SU-DHL-6 (cell line): Measurements from ENCODE around the gene ABHD2.

Experiments
- H2AFZ ChIP-seq: fragments of 200-600 bp; sonication (generic); 2 replicates; pipeline ENCODE4 v1.6.1; 2014; ENCODE audit warnings: low read depth, mild to moderate bottlenecking, moderate library complexity, mixed read lengths, antibody characterized with exemption, low read length; ENCODE audit not compliant: severe bottlenecking
- H3F3A ChIP-seq: fragments of 200-600 bp; shearing (Covaris generic); 2 replicates; pipeline ENCODE4 v1.6.0; 2016; ENCODE audit warnings: antibody characterized with exemption, mild to moderate bottlenecking; ENCODE audit not compliant: insufficient read depth
- H3K27ac ChIP-seq: fragments of 200-600 bp; sonication (generic); 2 replicates; pipeline ENCODE4 v1.5.1; 2016; ENCODE audit warnings: low read depth, mild to moderate bottlenecking, low read length, moderate library complexity, mixed read lengths
- H3K27me3 ChIP-seq: fragments of 200-600 bp; sonication (generic), shearing (Covaris generic); 2 replicates; pipeline ENCODE4 v1.6.0; 2014; ENCODE audit warnings: mild to moderate bottlenecking, low read length
- H3K36me3 ChIP-seq: fragments of 200-600 bp; sonication (generic); 2 replicates; pipeline ENCODE4 v1.6.1; 2014; ENCODE audit warnings: mild to moderate bottlenecking, low read length, mixed read lengths
- H3K4me2 ChIP-seq: fragments of 300-600, 200-600 bp; shearing (Covaris generic), sonication (generic); 2 replicates; pipeline ENCODE4 v1.6.0; 2014; ENCODE audit warnings: low read length, low read depth, mild to moderate bottlenecking; ENCODE audit not compliant: poor library complexity, severe bottlenecking
- H3K4me3 ChIP-seq: fragments of 200-600 bp; sonication (generic); 2 replicates; pipeline ENCODE4 v1.5.1; 2014; ENCODE audit warnings: antibody characterized with exemption, low read length, mild to moderate bottlenecking, mixed read lengths; ENCODE audit not compliant: insufficient read depth, poor library complexity, severe bottlenecking
- H3K79me2 ChIP-seq: fragments of 200-600 bp; sonication (generic); 2 replicates; pipeline ENCODE4 v1.6.1; 2014; ENCODE audit warnings: mild to moderate bottlenecking, low read length, moderate library complexity; ENCODE audit not compliant: insufficient read depth
- H3K9ac ChIP-seq: fragments of 200-600 bp; sonication (generic); 2 replicates; pipeline ENCODE4 v1.7.0; 2014; ENCODE audit warnings: mild to moderate bottlenecking, low read length
- H3K9me2 ChIP-seq: fragments of 200-600 bp; sonication (generic); replicated peaks from 2 replicates; pipeline ENCODE4 v1.6.1; 2014; ENCODE audit warnings: low read length; ENCODE audit not compliant: insufficient read depth
- H3K9me3 ChIP-seq: fragments of 200-600 bp; sonication (generic); 2 replicates; pipeline ENCODE4 v1.6.1; 2014; ENCODE audit warnings: low read length, mixed read lengths; ENCODE audit not compliant: insufficient read depth
- H4K20me1 ChIP-seq: fragments of 200-600 bp; sonication (generic); 2 replicates; pipeline ENCODE4 v1.6.1; 2014; ENCODE audit warnings: low read depth, mild to moderate bottlenecking, antibody characterized with exemption, low read length, moderate library complexity, mixed read lengths
- EZH2phosphoT487 ChIP-seq: fragments of 200-600 bp; sonication (generic), shearing (Covaris generic); conservative IDR thresholded peaks from 2 replicates; pipeline ENCODE4 v1.6.1; 2018; ENCODE audit warnings: mild to moderate bottlenecking, antibody characterized with exemption, low read length, moderate library complexity, mixed read lengths
- TF ChIP-seq, protein P1 (sequence below): fragments of 200-600 bp; sonication (generic); IDR thresholded peaks from one replicate; pipeline ENCODE4 v1.5.1; 2017; ENCODE audit warnings: antibody characterized with exemption, mild to moderate bottlenecking, low read length, moderate library complexity; ENCODE audit not compliant: insufficient read depth, poor library complexity, severe bottlenecking

ABHD2 gene

DNA sequence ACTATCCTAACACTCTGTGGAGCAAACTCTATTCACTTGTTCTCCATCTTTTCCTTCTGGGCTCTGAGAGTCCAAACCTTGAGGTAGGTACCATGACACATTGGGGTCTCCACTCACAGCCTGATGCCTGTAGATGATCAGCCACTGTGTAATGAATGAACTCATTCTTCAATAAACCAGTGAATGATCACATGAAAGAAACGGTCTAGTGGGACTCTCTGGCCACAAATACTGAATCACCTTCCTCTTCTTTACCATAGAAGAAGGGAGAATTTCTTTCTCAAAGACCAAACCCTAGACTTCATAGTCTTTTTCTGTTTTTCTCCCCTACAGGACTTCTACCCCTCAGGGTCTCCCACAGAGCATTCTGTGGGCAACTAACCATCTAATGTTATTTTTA is 20.5 kb upstream of the ABHD2 start:
- H3F3A ChIP-seq, result no peaks in the 10 kb centered on the region
- H3K4me2 ChIP-seq, result no peak overlapping the region
- no peak overlapping the region for H2AFZ ChIP-seq
- H4K20me1 ChIP-seq, result no peaks in the 10 kb centered on the region
- H3K4me3 ChIP-seq, result no peak overlapping the region
- TF ChIP-seq, protein P1, sequence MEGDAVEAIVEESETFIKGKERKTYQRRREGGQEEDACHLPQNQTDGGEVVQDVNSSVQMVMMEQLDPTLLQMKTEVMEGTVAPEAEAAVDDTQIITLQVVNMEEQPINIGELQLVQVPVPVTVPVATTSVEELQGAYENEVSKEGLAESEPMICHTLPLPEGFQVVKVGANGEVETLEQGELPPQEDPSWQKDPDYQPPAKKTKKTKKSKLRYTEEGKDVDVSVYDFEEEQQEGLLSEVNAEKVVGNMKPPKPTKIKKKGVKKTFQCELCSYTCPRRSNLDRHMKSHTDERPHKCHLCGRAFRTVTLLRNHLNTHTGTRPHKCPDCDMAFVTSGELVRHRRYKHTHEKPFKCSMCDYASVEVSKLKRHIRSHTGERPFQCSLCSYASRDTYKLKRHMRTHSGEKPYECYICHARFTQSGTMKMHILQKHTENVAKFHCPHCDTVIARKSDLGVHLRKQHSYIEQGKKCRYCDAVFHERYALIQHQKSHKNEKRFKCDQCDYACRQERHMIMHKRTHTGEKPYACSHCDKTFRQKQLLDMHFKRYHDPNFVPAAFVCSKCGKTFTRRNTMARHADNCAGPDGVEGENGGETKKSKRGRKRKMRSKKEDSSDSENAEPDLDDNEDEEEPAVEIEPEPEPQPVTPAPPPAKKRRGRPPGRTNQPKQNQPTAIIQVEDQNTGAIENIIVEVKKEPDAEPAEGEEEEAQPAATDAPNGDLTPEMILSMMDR, result no peak
- TF ChIP-seq EZH2phosphoT487, result no peak
- H3K27me3 ChIP-seq, result no peaks in the 10 kb centered on the region
- peaks cover 23% of the 10 kb centered on the region for H3K9me3 ChIP-seq
- H3K27ac ChIP-seq, result no peak overlapping the region
- H3K36me3 ChIP-seq, result no peaks in the 10 kb centered on the region
- no peak overlapping the region for H3K9ac ChIP-seq
- H3K9me2 ChIP-seq, result no peaks in the 10 kb centered on the region
- no peaks in the 10 kb centered on the region for H3K79me2 ChIP-seq

DNA sequence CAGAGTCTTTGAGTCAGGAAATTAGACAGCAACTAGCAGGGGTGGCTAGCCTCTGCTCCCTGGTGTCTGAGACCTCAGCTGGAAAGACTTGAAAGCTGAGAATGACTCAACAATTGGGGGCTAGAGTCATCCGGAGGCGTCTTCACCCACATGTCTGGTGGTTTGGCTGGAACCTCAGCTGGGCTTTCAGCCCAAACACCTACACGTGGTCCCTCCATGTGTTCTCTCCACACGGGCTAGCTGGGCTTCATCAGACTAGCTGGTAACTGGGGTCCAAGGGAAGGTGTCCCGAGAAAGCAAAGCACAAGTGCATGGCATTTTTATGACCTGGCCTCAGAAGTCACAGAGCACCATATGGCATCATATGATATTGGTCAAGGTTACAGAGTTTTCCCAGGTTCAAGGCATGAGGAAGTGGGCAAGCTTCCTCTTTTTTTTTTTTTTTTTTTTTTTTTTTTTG is 19.9 kb upstream of the ABHD2 start:
- peaks cover 23% of the 10 kb centered on the region for H3K9me3 ChIP-seq
- H2AFZ ChIP-seq, result no peak overlapping the region
- H3K9me2 ChIP-seq, result no peaks in the 10 kb centered on the region
- H4K20me1 ChIP-seq, result no peaks in the 10 kb centered on the region
- H3K9ac ChIP-seq, result no peak overlapping the region
- no peaks in the 10 kb centered on the region for H3K27me3 ChIP-seq
- H3F3A ChIP-seq, result no peaks in the 10 kb centered on the region
- H3K4me2 ChIP-seq, result no peak overlapping the region
- no peak overlapping the region for H3K27ac ChIP-seq
- H3K79me2 ChIP-seq, result no peaks in the 10 kb centered on the region
- H3K4me3 ChIP-seq, result no peak overlapping the region
- no peaks in the 10 kb centered on the region for H3K36me3 ChIP-seq
- TF ChIP-seq, protein P1, result no peak
- TF ChIP-seq EZH2phosphoT487, result no peak

DNA sequence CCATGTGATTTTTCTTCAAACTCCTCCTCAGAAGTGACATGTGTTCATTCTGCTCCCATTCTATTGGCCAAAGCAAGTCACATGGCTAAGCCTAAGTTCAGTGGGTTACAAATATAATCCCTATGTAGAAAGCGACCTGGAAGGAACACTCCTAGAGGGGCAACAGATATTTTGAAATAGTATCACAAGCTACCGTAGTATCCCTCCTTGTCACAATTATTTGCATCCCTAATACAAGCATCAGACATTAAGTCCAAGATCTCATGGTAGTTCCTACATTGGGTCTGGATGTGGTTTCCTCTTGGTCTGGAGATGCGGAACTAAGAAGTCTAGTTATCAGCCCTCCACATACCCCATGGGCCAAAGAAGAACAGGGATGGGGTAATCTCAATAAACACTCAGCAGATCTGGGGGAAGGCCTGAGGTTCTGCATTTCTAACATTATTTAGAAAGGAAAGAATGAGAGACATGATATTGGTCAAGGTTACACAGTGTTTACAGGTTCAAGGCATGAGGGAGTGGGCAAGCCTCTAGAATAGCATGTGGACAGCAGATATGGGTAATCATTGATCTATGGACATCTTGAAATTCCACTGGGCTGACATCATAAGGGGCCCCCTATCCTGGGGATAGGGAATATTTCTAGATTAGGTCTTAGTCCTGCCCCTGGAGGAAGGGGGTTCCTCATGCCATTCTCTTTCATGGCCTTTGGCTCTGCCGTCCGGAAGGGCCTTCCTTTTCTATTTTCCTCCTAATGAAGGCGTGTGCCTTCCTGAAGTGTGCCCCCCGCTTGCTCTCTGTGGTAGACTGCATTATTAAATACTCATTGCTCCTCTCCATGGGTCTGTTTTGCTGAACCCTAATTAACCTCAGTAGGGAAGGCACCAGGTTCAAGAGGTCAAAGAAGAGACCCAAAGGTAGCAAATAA is 17.8 kb upstream of the ABHD2 start:
- Histone ChIP-seq H3K4me2 (no peak overlapping the region), H3K27ac (no peak overlapping the region), H3K9ac (no peak overlapping the region), H3K27me3 (no peaks in the 10 kb centered on the region), H3K9me2 (no peaks in the 10 kb centered on the region), H3K36me3 (no peaks in the 10 kb centered on the region), H3K79me2 (no peaks in the 10 kb centered on the region), H4K20me1 (no peaks in the 10 kb centered on the region), H3F3A (no peaks in the 10 kb centered on the region), H2AFZ (no peak overlapping the region), H3K9me3 (peaks cover 23% of the 10 kb centered on the region), H3K4me3 (no peak overlapping the region)
- TF ChIP-seq, protein P1, result no peak
- no peak for TF ChIP-seq EZH2phosphoT487
